SK-N-SH (cell line): ENCODE results near the gene ICE1. TPM values are rescaled to one million over a fixed set of nuclear protein-coding genes. Genes with fewer than 3 reads are reported as not detected.

Source experiments
- CTCF ChIA-PET: fragments of 300-600, 350-600 bp; formaldehyde crosslinking; extraction: SDS; loops from one replicate; lab custom pipeline; 2021; lab: Yijun Ruan, JAX
- POLR2A ChIA-PET: fragments of 350-600 bp; sonication (Branson Sonifier 250); formaldehyde crosslinking; extraction: SDS; loops from one replicate; lab custom pipeline; 2020; ENCODE audit warnings: antibody characterized with exemption, inconsistent platforms; lab: Yijun Ruan, JAX
- DNase-seq: peaks from one replicate; pipeline ENCODE4 v3.0.0; 2012
- H2AFZ ChIP-seq: fragments of 200-600 bp; sonication (generic); 2 replicates; pipeline ENCODE4 v1.8.1; 2016; ENCODE audit warnings: antibody characterized with exemption, mild to moderate bottlenecking, low read depth
- H3F3A ChIP-seq: fragments of 200-600 bp; sonication (generic); replicated peaks from 2 replicates; pipeline ENCODE3; 2016; ENCODE audit warnings: antibody characterized with exemption, mild to moderate bottlenecking; ENCODE audit not compliant: insufficient read depth
- H3K27ac ChIP-seq, 2 experiments: fragments of 200-500 bp in 1 of 2; fragments of 200-600 bp in 1 of 2; sonication (Bioruptor generic) in 1 of 2; sonication (generic), shearing (Covaris generic) in 1 of 2; 2 replicates each; pipeline versions ENCODE4 v1.5.1 to v1.6.1; 2014 to 2016; ENCODE audit warnings: low read depth in 2 of 2, inconsistent platforms in 1 of 2, low read length in 1 of 2, mild to moderate bottlenecking in 1 of 2, mixed read lengths in 1 of 2
- H3K27me3 ChIP-seq: fragments of 200-600 bp; sonication (generic), shearing (Covaris generic); 2 replicates; pipeline ENCODE4 v1.6.1; 2016; ENCODE audit warnings: mixed run types; ENCODE audit not compliant: insufficient read depth
- H3K36me3 ChIP-seq, 2 experiments: fragments of 200-500 bp in 1 of 2; fragments of 200-600 bp in 1 of 2; sonication (Bioruptor generic) in 1 of 2; sonication (generic) in 1 of 2; replicated peaks in 1 of 2; 2 replicates each; pipeline versions ENCODE3 to v1.5.1; 2014 to 2016; ENCODE audit warnings: low read length in 1 of 2, mild to moderate bottlenecking in 1 of 2; ENCODE audit not compliant: insufficient read depth in 2 of 2, control insufficient read depth in 1 of 2
- H3K4me1 ChIP-seq, 2 experiments: fragments of 200-500 bp in 1 of 2; fragments of 200-600 bp in 1 of 2; sonication (Bioruptor generic) in 1 of 2; sonication (generic), shearing (Covaris generic) in 1 of 2; 2 replicates each; pipeline versions ENCODE4 v1.5.1 to v1.6.1; 2014 to 2016; ENCODE audit warnings: low read depth in 1 of 2, low read length in 1 of 2, mixed run types in 1 of 2; ENCODE audit not compliant: insufficient read depth in 2 of 2, control insufficient read depth in 1 of 2
- H3K4me2 ChIP-seq: fragments of 200-600 bp; sonication (generic), shearing (Covaris generic); 2 replicates; pipeline ENCODE4 v1.6.1; 2017; ENCODE audit warnings: mixed run types
- H3K4me3 ChIP-seq, 2 experiments: fragments of 200-500 bp in 1 of 2; fragments of 200-600 bp in 1 of 2; sonication (Bioruptor generic) in 1 of 2; sonication (generic), shearing (Covaris generic) in 1 of 2; 2 replicates each; pipeline versions ENCODE4 v1.5.1 to v1.8.1; 2014 to 2016; ENCODE audit warnings: low read depth in 2 of 2, inconsistent platforms in 1 of 2, low read length in 1 of 2, mild to moderate bottlenecking in 1 of 2, mixed read lengths in 1 of 2, moderate library complexity in 1 of 2
- H3K79me2 ChIP-seq: fragments of 200-600 bp; sonication (generic); 2 replicates; pipeline ENCODE4 v1.8.1; 2017; ENCODE audit warnings: mild to moderate bottlenecking; ENCODE audit not compliant: insufficient read depth
- H3K9ac ChIP-seq: fragments of 200-600 bp; sonication (generic); 2 replicates; pipeline ENCODE4 v1.6.1; 2017; ENCODE audit warnings: mixed run types
- H3K9me2 ChIP-seq: fragments of 200-600 bp; sonication (generic); 2 replicates; pipeline ENCODE4 v1.6.1; 2017; ENCODE audit warnings: mixed run types
- H3K9me3 ChIP-seq: fragments of 200-600 bp; sonication (generic); 2 replicates; pipeline ENCODE4 v1.6.1; 2017; ENCODE audit warnings: mixed run types, mild to moderate bottlenecking, moderate library complexity
- H4K20me1 ChIP-seq: fragments of 200-600 bp; sonication (generic); 2 replicates; pipeline ENCODE4 v1.6.1; 2017; ENCODE audit warnings: mild to moderate bottlenecking, mixed run types; ENCODE audit not compliant: insufficient read depth
- FOXM1 ChIP-seq: IDR thresholded peaks from 2 replicates; pipeline ENCODE4 v1.4.0; 2012; ENCODE audit warnings: low read depth, mild to moderate bottlenecking
- GATA2 ChIP-seq: sonication (generic); formaldehyde crosslinking; IDR thresholded peaks from 2 replicates; pipeline ENCODE4 v1.5.0; 2020; ENCODE audit warnings: mild to moderate bottlenecking, missing genetic modification reagents
- MEF2A ChIP-seq: IDR thresholded peaks from 2 replicates; pipeline ENCODE4 v1.4.0; 2012; ENCODE audit warnings: low read depth, borderline replicate concordance
- NFIC ChIP-seq: IDR thresholded peaks from 2 replicates; pipeline ENCODE4 v1.4.0; 2012; ENCODE audit warnings: borderline replicate concordance
- POLR2AphosphoS5 ChIP-seq: IDR thresholded peaks from 2 replicates; pipeline ENCODE4 v1.6.1; 2012; ENCODE audit warnings: low read depth, low read length
- RAD21 ChIP-seq: IDR thresholded peaks from 2 replicates; pipeline ENCODE4 v1.6.1; 2012; ENCODE audit warnings: mild to moderate bottlenecking, low read length
- RFX5 ChIP-seq: IDR thresholded peaks from 2 replicates; pipeline ENCODE4 v1.6.1; 2012; ENCODE audit warnings: mild to moderate bottlenecking, improper control_type of control experiment, low read length
- RXRA ChIP-seq: IDR thresholded peaks from 2 replicates; pipeline ENCODE4 v1.4.0; 2012; ENCODE audit warnings: low read depth, mild to moderate bottlenecking, borderline replicate concordance
- SIN3A ChIP-seq: IDR thresholded peaks from 2 replicates; pipeline ENCODE4 v1.6.1; 2012; ENCODE audit warnings: low read depth, mild to moderate bottlenecking, low read length, moderate library complexity, borderline replicate concordance
- SMC3 ChIP-seq: IDR thresholded peaks from 2 replicates; pipeline ENCODE4 v1.6.1; 2012; ENCODE audit warnings: low read depth, low read length, improper control_type of control experiment
- WGBS: methylation state at CpG from one replicate; pipeline ENCODE4 v1.1.6; 2017; ENCODE audit warnings: low lambda C conversion rate; 5-methylcytosine and 5-hydroxymethylcytosine counted together
- polyA plus RNA-seq, 3 experiments: library from polyadenylated mRNA; depleted of rRNA; stranded (reverse); fragments of >200 nt; gene quantifications; 2 replicates each; pipeline ENCODE4 v1.2.3, GENCODE V29; 2012
- TF ChIP-seq, protein P1 (sequence below): IDR thresholded peaks from 2 replicates; pipeline ENCODE4; 2012
- TF ChIP-seq, protein P2 (sequence below): fragments of 200-600 bp; sonication (generic); IDR thresholded peaks from 2 replicates; pipeline ENCODE4 v1.6.1; 2017; ENCODE audit warnings: antibody characterized with exemption, mild to moderate bottlenecking, moderate library complexity
- TF ChIP-seq, protein P3 (sequence below): IDR thresholded peaks from 2 replicates; pipeline ENCODE4 v1.4.0; 2012; ENCODE audit warnings: low read depth, borderline replicate concordance
- TF ChIP-seq, protein P4 (sequence below): fragments of 150-350 bp; IDR thresholded peaks from 2 replicates; pipeline ENCODE4 v1.6.1; 2017; ENCODE audit warnings: antibody characterized with exemption, low read length, low read depth, borderline replicate concordance

ICE1 gene
- polyA plus RNA-seq, 1 of the 3 experiments (the other 2 are of a cell fraction), result 9.4 TPM

DNA sequence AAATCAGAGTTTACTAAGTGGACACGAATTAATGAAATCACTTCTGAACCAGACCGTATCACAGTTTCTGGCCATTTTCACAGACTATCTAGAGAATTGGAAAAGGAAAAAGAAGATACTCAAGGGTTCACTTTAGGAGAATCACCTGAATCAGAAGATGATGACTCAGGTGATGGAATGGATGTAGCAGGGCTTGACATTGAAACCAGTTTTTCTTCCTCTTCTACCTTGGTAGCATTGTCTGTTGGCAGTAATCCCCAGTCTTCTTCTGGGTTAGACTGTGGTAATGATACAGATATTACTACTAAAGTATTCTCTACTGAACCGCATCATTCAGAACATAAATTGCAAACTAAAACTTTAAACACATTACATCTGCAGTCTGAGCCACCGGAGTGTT, 38.5 kb downstream of the ICE1 start:
- WGBS, result 93% methylated on average over 4 of the region's 4 CpGs
- Histone ChIP-seq H2AFZ (no peak overlapping the region), H3K36me3 (peaks cover 66 to 86% of the 10 kb centered on the region in 2 experiments)

More for the DNA sequence above, 38.5 kb downstream of the ICE1 start:
- H3K9me2 ChIP-seq, result no peaks in the 10 kb centered on the region
- TF ChIP-seq, protein P1, sequence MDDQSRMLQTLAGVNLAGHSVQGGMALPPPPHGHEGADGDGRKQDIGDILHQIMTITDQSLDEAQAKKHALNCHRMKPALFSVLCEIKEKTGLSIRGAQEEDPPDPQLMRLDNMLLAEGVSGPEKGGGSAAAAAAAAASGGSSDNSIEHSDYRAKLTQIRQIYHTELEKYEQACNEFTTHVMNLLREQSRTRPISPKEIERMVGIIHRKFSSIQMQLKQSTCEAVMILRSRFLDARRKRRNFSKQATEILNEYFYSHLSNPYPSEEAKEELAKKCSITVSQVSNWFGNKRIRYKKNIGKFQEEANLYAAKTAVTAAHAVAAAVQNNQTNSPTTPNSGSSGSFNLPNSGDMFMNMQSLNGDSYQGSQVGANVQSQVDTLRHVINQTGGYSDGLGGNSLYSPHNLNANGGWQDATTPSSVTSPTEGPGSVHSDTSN, result no peak
- TF ChIP-seq NFIC (no peak), POLR2AphosphoS5 (no peak), SIN3A (no peak), RXRA (no peak), SMC3 (no peak), FOXM1 (no peak), RFX5 (no peak), RAD21 (no peak), GATA2 (CRISPR knock-in tag) (no peak), MEF2A (no peak)
- TF ChIP-seq, protein P2, sequence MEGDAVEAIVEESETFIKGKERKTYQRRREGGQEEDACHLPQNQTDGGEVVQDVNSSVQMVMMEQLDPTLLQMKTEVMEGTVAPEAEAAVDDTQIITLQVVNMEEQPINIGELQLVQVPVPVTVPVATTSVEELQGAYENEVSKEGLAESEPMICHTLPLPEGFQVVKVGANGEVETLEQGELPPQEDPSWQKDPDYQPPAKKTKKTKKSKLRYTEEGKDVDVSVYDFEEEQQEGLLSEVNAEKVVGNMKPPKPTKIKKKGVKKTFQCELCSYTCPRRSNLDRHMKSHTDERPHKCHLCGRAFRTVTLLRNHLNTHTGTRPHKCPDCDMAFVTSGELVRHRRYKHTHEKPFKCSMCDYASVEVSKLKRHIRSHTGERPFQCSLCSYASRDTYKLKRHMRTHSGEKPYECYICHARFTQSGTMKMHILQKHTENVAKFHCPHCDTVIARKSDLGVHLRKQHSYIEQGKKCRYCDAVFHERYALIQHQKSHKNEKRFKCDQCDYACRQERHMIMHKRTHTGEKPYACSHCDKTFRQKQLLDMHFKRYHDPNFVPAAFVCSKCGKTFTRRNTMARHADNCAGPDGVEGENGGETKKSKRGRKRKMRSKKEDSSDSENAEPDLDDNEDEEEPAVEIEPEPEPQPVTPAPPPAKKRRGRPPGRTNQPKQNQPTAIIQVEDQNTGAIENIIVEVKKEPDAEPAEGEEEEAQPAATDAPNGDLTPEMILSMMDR, result no peak
- TF ChIP-seq, protein P3, sequence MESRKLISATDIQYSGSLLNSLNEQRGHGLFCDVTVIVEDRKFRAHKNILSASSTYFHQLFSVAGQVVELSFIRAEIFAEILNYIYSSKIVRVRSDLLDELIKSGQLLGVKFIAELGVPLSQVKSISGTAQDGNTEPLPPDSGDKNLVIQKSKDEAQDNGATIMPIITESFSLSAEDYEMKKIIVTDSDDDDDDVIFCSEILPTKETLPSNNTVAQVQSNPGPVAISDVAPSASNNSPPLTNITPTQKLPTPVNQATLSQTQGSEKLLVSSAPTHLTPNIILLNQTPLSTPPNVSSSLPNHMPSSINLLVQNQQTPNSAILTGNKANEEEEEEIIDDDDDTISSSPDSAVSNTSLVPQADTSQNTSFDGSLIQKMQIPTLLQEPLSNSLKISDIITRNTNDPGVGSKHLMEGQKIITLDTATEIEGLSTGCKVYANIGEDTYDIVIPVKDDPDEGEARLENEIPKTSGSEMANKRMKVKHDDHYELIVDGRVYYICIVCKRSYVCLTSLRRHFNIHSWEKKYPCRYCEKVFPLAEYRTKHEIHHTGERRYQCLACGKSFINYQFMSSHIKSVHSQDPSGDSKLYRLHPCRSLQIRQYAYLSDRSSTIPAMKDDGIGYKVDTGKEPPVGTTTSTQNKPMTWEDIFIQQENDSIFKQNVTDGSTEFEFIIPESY, result no peak
- TF ChIP-seq, protein P4, sequence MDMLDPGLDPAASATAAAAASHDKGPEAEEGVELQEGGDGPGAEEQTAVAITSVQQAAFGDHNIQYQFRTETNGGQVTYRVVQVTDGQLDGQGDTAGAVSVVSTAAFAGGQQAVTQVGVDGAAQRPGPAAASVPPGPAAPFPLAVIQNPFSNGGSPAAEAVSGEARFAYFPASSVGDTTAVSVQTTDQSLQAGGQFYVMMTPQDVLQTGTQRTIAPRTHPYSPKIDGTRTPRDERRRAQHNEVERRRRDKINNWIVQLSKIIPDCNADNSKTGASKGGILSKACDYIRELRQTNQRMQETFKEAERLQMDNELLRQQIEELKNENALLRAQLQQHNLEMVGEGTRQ, result no peak
- no peak overlapping the region for H3K9ac ChIP-seq
- H3K4me3 ChIP-seq, result no peak overlapping the region
- CTCF ChIA-PET, result no interaction called here
- H3K27me3 ChIP-seq, result no peaks in the 10 kb centered on the region
- no peak for DNase-seq
- POLR2A ChIA-PET, result no interaction called here
- no peaks in the 10 kb centered on the region for H4K20me1 ChIP-seq
- no peaks in the 10 kb centered on the region for H3K9me3 ChIP-seq
- H3F3A ChIP-seq, result no peaks in the 10 kb centered on the region
- no peaks in the 10 kb centered on the region for H3K4me1 ChIP-seq
- no peak overlapping the region for H3K27ac ChIP-seq
- H3K4me2 ChIP-seq, result no peak overlapping the region
- H3K79me2 ChIP-seq, result no peaks in the 10 kb centered on the region; the same call in 1 of the 2 replicates
